ENCODE results near the gene GGN.
A peak's percentile ranks its signal among the peaks of the same experiment; 100 is the strongest.
"Not testable (repeated sequence)": the region's sequence is repeated elsewhere in the genome, so short reads cannot be mapped to it uniquely, and the experiment has no call there.

The GGN gene

GRCh38 chr19:38387550-38388348, at the start of gene GGN:
TSS of gene GGN (minus strand) at chr19:38388034. CDS start at chr19:38387261, 773 bp downstream.
- peak; percentile 98 for DNase-seq (ENCODE audit: low read depth, low spot score)

GRCh38 chr19:38437295-38437694, 49.5 kb upstream of the GGN start:
- DNase-seq (ENCODE audit: low read depth, low spot score), result no peak

- DNase-seq (ENCODE audit: low read depth, low spot score), result peak; percentile 97
Measured at GRCh38 chr19:38434549-38435051, 46.8 kb upstream of the GGN start.

GRCh38 chr19:38433268-38433733, 45.5 kb upstream of the GGN start, which contains the start of gene RYR1:
TSS of gene RYR1 (plus strand) at chr19:38433691. CDS start at chr19:38433830, 139 bp downstream.
- peak; percentile 86 for DNase-seq (ENCODE audit: low read depth, low spot score)

- no peak for DNase-seq (ENCODE audit: low read depth, low spot score)
Measured at GRCh38 chr19:38430931-38431330, 43.1 kb upstream of the GGN start.

GRCh38 chr19:38429811-38430156, 42.0 kb upstream of the GGN start:
- no peak for DNase-seq (ENCODE audit: low read depth, low spot score)

- no peak for DNase-seq (ENCODE audit: low read depth, low spot score)
Measured at GRCh38 chr19:38429055-38429810, 41.4 kb upstream of the GGN start.

GRCh38 chr19:38427035-38427677, 39.3 kb upstream of the GGN start:
- DNase-seq (ENCODE audit: low read depth, low spot score), result not testable (repeated sequence)

GRCh38 chr19:38425810-38426466, 38.1 kb upstream of the GGN start, which contains the start of gene RASGRP4:
TSS of gene RASGRP4 (minus strand) at chr19:38426219. CDS start at chr19:38426091, 128 bp downstream.
- no peak for DNase-seq (ENCODE audit: low read depth, low spot score)

GRCh38 chr19:38425222-38425809, 37.5 kb upstream of the GGN start:
- DNase-seq (ENCODE audit: low read depth, low spot score), result no peak

GRCh38 chr19:38424272-38424671, 36.4 kb upstream of the GGN start:
- DNase-seq (ENCODE audit: low read depth, low spot score), result no peak

- DNase-seq (ENCODE audit: low read depth, low spot score), result no peak
Measured at GRCh38 chr19:38422438-38422837, 34.6 kb upstream of the GGN start.

- DNase-seq (ENCODE audit: low read depth, low spot score), result no peak
Measured at GRCh38 chr19:38421856-38422255, 34.0 kb upstream of the GGN start.

- no peak for DNase-seq (ENCODE audit: low read depth, low spot score)
Measured at GRCh38 chr19:38420935-38421334, 33.1 kb upstream of the GGN start.

GRCh38 chr19:38417544-38418506, 30.0 kb upstream of the GGN start:
- DNase-seq (ENCODE audit: low read depth, low spot score), result peak; percentile 87

- no peak for DNase-seq (ENCODE audit: low read depth, low spot score)
Measured at GRCh38 chr19:38417146-38417543, 29.3 kb upstream of the GGN start.

GRCh38 chr19:38413416-38413815, 25.6 kb upstream of the GGN start:
- DNase-seq (ENCODE audit: low read depth, low spot score), result no peak

- DNase-seq (ENCODE audit: low read depth, low spot score), result no peak
Measured at GRCh38 chr19:38412961-38413360, 25.1 kb upstream of the GGN start.

GRCh38 chr19:38412491-38412890, 24.7 kb upstream of the GGN start:
- DNase-seq (ENCODE audit: low read depth, low spot score), result no peak

- not testable (repeated sequence) for DNase-seq (ENCODE audit: low read depth, low spot score)
Measured at GRCh38 chr19:38411898-38412297, 24.1 kb upstream of the GGN start.
